Measurements from ENCODE around the gene GALNT6. TPM values are rescaled to one million over a fixed set of nuclear protein-coding genes. Genes with fewer than 3 reads are reported as not detected.

GALNT6 gene
- total RNA-seq, 1 experiment from 2014 or later = 9.8 TPM

GRCh38 chr12:51358496-51358895 is 32.7 kb downstream of the GALNT6 start:
- no peak overlapping the region for H3K18ac ChIP-seq (ENCODE audit: insufficient read length, low read depth, low read length)
- H2AK5ac ChIP-seq (ENCODE audit: insufficient read length, low read length) = no peak overlapping the region
- H2BK15ac ChIP-seq (ENCODE audit: low read depth, low read length) = no peak overlapping the region
- peak overlapping the region in 1 of 3 experiments; percentile 39; a peak in 1 of 7 replicates for H3K27ac Mint-ChIP-seq
- H3K23ac ChIP-seq (ENCODE audit: insufficient read length, low read depth, low read length) = no peak overlapping the region
- H3K9ac ChIP-seq (ENCODE audit: extremely low read depth, insufficient read length, low read length) = no peak overlapping the region
- TF ChIP-seq CTCF (conservative IDR thresholded peaks at IDR 0.05) = no peak
- H3K4me1 ChIP-seq (ENCODE audit: insufficient read depth, low read length) = no peaks in the 10 kb centered on the region
- H4K5ac ChIP-seq (ENCODE audit: insufficient read length, low read depth, low read length) = no peak overlapping the region
- no peak overlapping the region for H2BK12ac ChIP-seq (ENCODE audit: insufficient read length, low read depth, low read length)
- H4K20me1 ChIP-seq (ENCODE audit: control insufficient read depth, insufficient read depth, insufficient read length) = no peaks in the 10 kb centered on the region
- no peaks in the 10 kb centered on the region for H3K27me3 Mint-ChIP-seq (ENCODE audit: low read depth)
- peaks cover 5 to 34% (median 29%) of the 10 kb centered on the region in 3 experiments; a peak in 6 of 7 replicates for H3K36me3 Mint-ChIP-seq (ENCODE audit: insufficient read depth in 1 of 3, low read depth in 3 of 3)
- H3K79me1 ChIP-seq (ENCODE audit: insufficient read depth, low read depth, low read length, poor library complexity, severe bottlenecking) = no peaks in the 10 kb centered on the region
- no peak overlapping the region for H3K4me3 Mint-ChIP-seq
- no peak overlapping the region for H2BK20ac ChIP-seq (ENCODE audit: low read depth, low read length, poor library complexity, severe bottlenecking)
- no peak overlapping the region for H2BK120ac ChIP-seq (ENCODE audit: low read depth, low read length, poor library complexity, severe bottlenecking)
- no peak overlapping the region for H2AFZ ChIP-seq (ENCODE audit: low read length)
- no peaks in the 10 kb centered on the region for H3K27me3 ChIP-seq (ENCODE audit: insufficient read depth, low read length)
- H3K9me3 ChIP-seq (ENCODE audit: control insufficient read depth, low read depth, low read length) = no peaks in the 10 kb centered on the region
- H3K4me1 Mint-ChIP-seq = no peaks in the 10 kb centered on the region
- H3K9me3 Mint-ChIP-seq = no peaks in the 10 kb centered on the region
- H4K8ac ChIP-seq (replicated peaks; ENCODE audit: insufficient read length, low read depth, low read length) = no peak overlapping the region
- no peak for DNase-seq
- no peaks in the 10 kb centered on the region for H3K23me2 ChIP-seq (ENCODE audit: insufficient read length, low read depth, low read length, poor library complexity, severe bottlenecking)
- no peak overlapping the region for H3K14ac ChIP-seq (ENCODE audit: insufficient read depth, low read length)
- H3K79me2 ChIP-seq (ENCODE audit: insufficient read depth, low read length) = no peaks in the 10 kb centered on the region
- no peak overlapping the region for H3K4me2 ChIP-seq (ENCODE audit: insufficient read depth, insufficient read length, low read length)
- no peak overlapping the region for H3K4ac ChIP-seq (ENCODE audit: low read depth, low read length)
- H3K56ac ChIP-seq (ENCODE audit: insufficient read length, low read depth, low read length) = no peak overlapping the region
- no CpG with 5 or more reads among the region's 8 CpGs for WGBS (ENCODE audit: extremely low coverage, insufficient read length, low lambda C conversion rate)
- no peak overlapping the region for H3K27ac ChIP-seq (ENCODE audit: insufficient read length, low read depth, low read length)
- no peak overlapping the region for H2BK5ac ChIP-seq (ENCODE audit: insufficient read length, low read length)
- H3T11ph ChIP-seq (ENCODE audit: low read length) = no peak overlapping the region
- H4K91ac ChIP-seq (ENCODE audit: insufficient read length, low read depth, low read length) = no peak overlapping the region

Measured in H9 (cell line).